GM13976 (cell line): ENCODE results near the gene IL15RA.
"Not testable (repeated sequence)": the region's sequence is repeated elsewhere in the genome, so short reads cannot be mapped to it uniquely, and the experiment has no call there.

Source experiments
- DNase-seq: peaks from one replicate; pipeline ENCODE4 v3.0.0; 2012; ENCODE audit warnings: low spot score
- CTCF ChIP-seq: IDR thresholded peaks from 2 replicates; pipeline ENCODE4 v1.5.1; 2012; ENCODE audit warnings: borderline replicate concordance, mild to moderate bottlenecking; ENCODE audit not compliant: insufficient read depth; ENCODE audit errors: extremely low read depth, missing control alignments, control extremely low read depth
- in situ Hi-C: fragments of 300-500 bp; cut with MboI; formaldehyde crosslinking; loops from one replicate; pipeline ENCODE4 v1.12.0; 2022; ENCODE audit warnings: low sequenced_read_pairs, mixed read lengths, inconsistent platforms; ENCODE audit not compliant: unreplicated experiment

IL15RA gene

GRCh38 chr10:6006991-6007390 lies 29.6 kb upstream of the IL15RA start:
- in situ Hi-C loops: no loop called here
- DNase-seq: no peak
- no peak for TF ChIP-seq CTCF

- in situ Hi-C loops: no loop called here
- DNase-seq: no peak
- no peak for TF ChIP-seq CTCF
Observed at GRCh38 chr10:6006546-6006945, 29.2 kb upstream of the IL15RA start.

- TF ChIP-seq CTCF: no peak
- no peak for DNase-seq
- in situ Hi-C loops: no loop called here
Observed at GRCh38 chr10:6005856-6006395, 28.6 kb upstream of the IL15RA start.

- DNase-seq, in situ Hi-C loops: not testable (repeated sequence)
Observed at GRCh38 chr10:6005161-6005804, 27.9 kb upstream of the IL15RA start.

- DNase-seq: no peak
- in situ Hi-C loops: no loop called here
- no peak for TF ChIP-seq CTCF
Observed at GRCh38 chr10:6002809-6003510, 25.6 kb upstream of the IL15RA start.

- DNase-seq: no peak
- TF ChIP-seq CTCF: no peak
- in situ Hi-C loops: no loop called here
Observed at GRCh38 chr10:5999440-6000165, 22.3 kb upstream of the IL15RA start.

- TF ChIP-seq CTCF: no peak
- in situ Hi-C loops: no loop called here
- no peak for DNase-seq
Observed at GRCh38 chr10:5996696-5997095, 19.4 kb upstream of the IL15RA start.
